UCSD-AML1 (cell line): Measurements from ENCODE around the gene PPP1CB.
"Not testable (repeated sequence)": the region's sequence is repeated elsewhere in the genome, so short reads cannot be mapped to it uniquely, and the experiment has no call there.

Experiments used
- DNase-seq: peaks from one replicate; lab custom pipeline; 2025; ENCODE audit not compliant: unreplicated experiment; lab: John Stamatoyannopoulos, UW

Gene PPP1CB

DNA sequence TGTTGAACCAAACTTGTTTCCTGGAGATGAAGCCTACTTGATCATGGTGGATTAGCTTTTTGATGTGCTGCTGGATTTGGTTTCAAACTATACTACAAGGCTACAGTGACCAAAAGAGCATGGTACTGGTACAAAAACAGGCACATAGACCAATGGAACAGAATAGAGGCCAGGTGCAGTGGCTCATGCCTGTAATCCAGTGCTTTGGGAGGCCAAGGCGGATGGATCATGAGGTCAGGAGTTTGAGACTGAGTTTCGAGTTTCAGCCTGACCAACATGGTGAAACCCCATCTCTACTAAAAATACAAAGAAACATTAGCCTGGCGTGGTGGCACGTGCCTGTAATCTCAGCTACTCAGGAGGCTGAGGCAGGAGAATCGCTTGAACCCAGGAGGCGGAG lies 9.0 kb upstream of the PPP1CB start:
- DNase-seq = not testable (repeated sequence)

DNA sequence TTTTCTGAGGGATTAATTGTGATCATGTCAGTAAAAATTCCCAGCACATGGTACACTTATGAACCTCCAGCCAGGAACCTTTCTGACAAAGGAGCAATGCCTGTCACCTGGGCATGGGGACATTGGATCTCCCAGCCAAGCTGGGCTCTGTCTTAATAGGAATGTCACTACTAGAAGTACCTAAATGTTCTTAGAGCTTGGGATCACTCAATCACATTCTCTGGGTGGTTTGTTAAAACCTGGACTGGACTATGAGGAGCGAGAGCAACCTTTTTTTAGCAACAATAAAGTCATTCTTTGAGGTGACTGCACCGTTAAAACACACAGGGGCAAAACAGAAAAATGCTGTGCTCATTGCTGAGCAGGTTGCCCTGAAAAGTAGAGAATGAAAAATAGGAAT lies 6.4 kb upstream of the PPP1CB start:
- no peak for DNase-seq

DNA sequence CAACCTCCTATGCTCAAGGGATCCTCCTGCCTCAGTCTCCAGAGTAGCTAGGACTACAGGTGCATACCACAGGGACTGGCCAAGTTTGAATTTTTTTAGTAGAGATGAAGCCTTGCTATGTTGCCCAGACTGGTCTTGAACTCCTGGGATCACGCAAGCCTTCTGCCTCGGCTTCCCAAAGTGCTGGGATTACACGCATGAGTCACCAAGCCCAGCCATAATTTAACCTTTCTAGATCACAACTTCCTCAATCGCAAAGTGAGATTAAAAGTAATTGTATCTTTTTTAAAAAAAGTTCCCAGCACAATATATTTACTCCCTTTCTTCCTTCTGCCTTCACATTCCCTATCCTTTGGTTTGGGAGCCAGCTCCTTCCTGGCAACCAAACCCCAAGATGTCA lies 5.8 kb upstream of the PPP1CB start:
- DNase-seq = no peak

DNA sequence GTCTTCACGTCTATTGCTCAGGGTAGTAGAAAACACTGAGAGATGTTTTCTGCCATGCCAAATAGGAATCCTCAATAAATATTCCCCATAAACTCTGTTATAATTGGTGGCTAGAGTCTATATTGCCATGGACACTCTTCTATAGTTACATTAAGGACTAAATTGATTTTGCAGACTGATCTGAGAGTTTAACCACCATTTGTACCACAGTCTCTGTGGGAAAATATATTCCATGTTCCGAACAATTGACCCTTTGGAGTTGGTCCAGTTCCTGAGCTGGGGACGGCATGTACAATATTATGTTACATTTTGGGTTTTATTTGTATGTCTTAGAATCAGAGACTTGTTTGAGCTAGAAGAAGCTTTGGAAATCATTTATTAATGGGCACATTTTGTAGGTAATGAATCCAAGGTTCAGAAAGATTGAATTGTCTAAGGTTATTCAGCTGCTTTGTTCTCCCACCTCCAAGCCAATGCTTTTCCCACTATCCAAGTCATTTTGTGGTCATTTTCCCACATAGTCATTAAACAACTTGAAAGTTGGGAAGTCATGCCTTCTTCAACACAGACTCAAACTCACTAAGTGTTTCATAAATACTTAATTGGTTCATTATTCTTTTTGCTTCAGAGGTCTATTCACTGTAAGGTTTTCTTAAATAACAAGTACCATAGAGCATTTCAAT lies 5.1 kb upstream of the PPP1CB start:
- no peak for DNase-seq

DNA sequence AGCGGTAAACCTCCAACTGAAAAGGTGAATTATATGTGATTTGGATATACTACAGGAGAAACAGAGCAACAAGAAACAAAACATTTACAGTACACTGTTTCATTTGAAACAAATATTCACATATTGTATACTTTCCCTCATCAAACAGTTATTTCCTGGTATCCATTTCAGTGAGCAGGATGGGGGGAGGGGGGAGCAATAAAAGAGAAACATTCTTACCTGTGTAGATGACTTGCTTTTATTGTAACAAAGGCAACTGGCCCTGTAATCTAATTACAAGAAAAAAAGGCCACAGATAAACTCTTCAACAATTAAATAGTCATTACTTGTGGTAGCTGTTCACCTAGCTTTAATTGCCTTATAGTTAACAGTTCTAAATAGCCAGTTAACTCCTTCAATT lies 3.9 kb upstream of the PPP1CB start:
- no peak for DNase-seq

DNA sequence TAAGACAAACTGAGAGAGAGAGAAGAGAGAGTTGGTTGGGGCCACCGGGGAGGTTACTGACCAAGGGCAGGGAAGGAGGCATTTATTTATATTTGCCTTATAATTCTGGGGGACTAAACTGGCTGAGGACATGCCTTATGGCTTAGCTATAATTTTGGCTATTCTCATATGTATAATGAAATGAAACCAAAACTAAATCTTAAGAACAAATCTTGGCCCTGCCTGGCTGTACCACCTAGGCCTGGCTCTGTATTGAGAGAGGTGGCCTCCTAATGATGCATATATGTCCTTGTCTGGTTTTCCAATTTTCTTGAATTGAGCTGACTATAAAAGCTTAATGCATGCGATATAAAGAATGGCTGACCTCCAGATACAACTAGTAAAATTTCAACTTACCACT lies 3.5 kb upstream of the PPP1CB start:
- DNase-seq = no peak

DNA sequence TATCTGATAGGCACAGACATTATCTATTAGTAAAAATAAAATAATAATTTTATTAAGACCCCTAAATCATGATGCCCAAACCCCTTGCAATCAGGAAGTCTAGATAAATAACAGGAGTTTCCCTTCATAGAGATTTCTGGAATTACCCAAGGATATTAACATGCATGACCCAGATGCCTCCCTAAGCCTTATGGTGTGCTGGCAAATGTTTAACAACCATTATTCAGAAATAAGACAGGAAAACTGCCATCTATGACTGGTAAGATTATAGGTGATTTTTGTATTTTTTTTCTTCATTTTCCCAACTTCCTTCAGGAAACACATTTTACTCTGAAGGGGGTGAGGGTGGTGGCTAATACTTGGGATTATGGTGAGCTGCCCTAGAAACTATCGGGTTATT lies 2.7 kb upstream of the PPP1CB start:
- no peak for DNase-seq

DNA sequence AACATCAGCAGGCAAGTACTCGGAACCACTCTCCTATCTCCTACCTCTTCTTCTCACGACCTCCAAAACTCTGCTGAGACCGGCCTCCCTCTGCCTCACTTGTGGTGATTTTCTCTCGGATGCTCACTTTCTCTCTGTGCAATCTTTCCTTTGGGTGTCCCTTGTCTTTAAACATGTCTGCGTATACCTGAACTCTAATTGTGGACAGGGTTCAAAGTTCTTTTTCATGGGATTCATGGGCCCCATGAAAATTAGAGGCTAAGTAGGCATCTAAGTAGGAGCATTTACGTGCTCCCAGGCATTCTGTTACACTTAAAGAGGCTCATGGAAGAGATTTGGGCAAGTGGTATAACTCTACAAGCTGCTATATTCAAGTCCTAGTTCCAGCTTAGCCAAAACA lies 2.1 kb upstream of the PPP1CB start:
- no peak for DNase-seq

DNA sequence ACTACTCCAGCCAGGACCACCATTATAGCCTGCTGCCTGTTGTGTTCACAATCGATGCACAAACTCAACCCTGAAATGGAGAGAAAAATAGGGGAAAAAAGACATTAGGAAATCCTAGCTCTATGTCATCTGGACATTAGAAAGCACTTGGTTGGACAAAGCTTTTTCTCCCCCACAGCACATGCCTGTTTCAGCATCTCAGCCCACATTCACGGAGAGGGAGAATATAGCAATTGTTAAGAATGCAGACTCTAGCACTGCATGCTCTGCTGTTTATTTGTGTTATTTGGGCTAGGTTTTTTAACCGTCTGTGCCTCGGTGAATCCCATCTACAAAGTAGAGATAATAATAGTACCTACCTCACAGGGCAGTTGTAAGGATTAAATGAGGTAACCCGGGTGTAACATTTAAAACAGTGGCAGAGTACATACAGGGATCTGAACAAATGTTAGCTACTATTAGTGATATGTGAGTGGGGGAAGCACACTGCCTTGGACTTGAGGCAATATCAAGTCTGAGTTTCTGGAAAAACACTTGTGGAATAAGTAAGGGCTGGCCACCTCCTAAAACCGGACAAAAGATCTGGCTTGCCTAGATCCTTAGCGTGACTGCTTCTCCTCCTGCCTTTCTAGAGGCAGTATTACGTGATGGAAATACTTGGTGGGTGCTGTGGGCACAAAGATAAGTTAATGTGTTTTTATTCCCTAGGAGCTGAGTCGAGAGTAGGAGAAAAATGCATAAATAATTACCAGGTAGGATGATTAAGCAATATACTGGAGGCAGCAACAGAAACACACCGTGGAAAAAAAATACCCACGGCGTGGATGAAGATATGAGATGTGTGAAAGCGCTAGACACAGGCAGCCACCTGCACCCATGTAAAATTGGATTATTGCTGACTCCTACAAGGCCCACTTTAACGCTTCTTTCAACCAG lies 1.0 kb upstream of the PPP1CB start:
- DNase-seq = no peak

DNA sequence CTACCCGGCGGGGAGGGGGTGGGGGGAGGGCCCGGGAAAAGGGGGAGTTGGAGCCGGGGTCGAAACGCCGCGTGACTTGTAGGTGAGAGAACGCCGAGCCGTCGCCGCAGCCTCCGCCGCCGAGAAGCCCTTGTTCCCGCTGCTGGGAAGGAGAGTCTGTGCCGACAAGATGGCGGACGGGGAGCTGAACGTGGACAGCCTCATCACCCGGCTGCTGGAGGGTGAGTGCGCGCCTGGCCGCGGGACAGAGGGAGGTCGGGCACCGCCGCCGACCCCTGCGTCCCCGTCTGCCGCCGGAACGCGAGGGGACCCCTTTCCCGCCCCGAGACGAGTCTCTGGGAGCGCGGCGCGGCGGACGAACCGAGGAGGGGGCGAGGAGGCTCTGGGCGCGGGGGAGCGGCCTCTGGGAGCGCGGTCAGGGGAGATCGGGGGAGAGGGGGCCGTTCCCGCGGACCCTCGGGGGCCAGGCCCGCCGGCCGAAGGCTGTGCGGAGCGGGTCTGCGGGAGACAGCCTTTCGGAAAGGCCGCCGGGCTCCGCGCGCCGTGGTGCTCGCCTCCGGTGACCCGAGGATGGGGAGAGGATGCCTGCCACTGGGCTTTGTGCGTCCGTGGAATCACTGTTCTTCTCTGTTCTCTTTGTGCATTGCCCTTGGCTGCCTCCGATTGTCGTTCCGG lies 463 bp downstream of the PPP1CB start:
- DNase-seq = no peak

DNA sequence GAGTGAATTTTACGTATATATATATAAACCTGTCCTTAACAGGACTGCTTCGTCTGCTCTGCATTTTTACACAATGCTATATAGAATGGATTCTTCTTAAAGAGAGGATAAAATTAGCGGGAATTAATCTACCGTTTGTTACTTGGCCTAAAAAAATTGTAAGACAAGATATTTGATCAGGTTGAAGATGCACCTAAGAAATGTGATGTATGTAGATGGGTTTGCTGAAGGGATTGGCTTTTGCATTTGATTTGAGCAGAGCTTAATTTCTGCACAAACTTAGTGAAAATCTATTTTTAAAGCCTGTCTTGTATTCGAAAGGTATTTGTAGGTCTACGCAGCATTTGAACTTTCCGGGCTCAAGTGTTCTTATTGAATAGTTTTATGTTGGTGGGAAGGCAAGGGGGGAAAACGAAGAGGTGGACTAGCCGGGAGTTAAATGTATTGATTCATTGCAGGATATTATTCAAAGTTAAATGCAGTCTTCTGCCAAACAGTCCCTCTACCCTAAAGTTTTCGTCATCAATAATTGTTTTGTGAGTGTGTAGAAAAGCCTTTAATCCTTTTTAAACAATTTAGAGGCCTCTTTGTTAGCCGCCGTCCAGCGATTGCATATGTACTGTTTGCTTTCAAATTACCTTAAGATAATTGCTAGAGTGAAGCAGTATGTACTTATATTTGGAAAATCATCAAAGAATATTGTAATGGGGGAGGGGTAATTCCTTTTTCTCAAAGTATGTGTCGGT lies 1.2 kb downstream of the PPP1CB start:
- DNase-seq = no peak

DNA sequence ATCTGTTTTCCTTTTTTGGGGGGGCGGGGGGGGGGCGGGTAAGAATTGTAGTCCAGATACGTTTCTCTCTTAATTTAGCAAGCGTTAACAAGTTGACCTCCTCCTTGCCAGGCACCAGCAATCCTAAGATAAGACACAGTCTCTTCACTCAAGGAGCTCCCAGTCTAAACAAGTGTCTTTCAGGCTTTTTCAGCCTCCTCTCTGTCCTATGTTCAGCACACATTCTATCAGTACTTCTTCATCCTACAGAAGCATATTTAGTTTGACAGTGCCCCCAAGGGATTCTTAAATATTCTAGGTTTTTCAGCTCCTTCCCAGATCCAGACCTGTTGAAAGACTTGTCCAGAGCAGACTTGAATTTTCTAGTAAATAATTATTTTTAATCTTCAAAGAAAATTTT lies 2.7 kb downstream of the PPP1CB start:
- no peak for DNase-seq

DNA sequence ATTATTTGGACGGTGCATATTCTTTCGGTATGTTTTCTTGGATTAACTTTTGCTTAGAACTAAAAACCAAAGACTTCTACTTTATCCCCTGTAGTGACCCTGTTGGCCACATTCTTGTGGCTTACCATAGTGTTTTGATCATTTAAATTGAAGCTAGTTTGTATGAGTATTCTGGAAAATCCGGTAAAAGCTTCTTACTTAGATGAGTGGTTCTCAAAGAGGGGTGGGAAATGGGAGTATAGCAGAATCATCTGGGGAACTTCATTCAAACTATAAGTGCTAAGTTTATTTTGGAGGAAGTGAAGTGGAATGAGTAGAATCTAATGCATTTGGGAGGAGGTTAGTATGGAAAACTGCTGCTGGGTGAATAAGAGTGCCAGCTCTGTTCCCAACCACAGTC lies 3.8 kb downstream of the PPP1CB start:
- DNase-seq = no peak

DNA sequence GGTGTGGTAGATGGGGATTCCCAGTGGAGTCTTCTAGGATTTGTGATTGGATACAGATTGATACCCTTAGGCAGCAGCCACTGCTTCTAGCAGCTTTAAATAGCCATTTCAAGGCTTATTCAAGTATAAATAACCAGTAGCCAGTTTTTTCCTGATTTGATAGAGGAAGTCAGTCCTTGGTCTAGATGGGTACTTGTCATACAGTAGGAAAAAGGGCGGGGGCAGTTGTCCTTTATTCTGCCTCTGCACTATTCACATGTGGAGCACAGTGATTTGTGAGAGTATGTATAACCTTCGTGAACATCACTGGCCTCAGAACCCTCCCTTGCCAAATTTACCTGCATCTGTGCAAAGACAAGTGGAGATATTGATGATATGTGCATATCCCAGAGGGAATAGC lies 6.8 kb downstream of the PPP1CB start:
- DNase-seq = no peak

DNA sequence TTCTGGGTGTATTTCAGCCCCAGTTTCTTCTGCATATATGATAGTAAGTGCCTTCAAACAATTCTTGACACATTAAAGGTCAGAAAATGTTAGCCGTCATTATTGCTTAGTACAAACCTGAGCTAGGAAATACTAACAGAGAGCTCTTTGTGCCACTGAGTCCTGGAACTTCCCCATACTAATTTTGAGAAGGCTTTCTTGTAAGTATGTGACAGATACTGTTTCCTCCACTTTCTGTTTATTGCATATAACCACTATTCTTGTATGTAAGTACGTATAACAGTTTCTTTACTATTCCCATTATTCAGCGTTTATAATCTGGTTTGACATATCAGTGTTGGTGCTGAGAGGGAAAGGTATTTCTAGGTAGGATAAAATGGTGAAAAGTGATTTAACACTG lies 9.8 kb downstream of the PPP1CB start:
- DNase-seq = no peak

DNA sequence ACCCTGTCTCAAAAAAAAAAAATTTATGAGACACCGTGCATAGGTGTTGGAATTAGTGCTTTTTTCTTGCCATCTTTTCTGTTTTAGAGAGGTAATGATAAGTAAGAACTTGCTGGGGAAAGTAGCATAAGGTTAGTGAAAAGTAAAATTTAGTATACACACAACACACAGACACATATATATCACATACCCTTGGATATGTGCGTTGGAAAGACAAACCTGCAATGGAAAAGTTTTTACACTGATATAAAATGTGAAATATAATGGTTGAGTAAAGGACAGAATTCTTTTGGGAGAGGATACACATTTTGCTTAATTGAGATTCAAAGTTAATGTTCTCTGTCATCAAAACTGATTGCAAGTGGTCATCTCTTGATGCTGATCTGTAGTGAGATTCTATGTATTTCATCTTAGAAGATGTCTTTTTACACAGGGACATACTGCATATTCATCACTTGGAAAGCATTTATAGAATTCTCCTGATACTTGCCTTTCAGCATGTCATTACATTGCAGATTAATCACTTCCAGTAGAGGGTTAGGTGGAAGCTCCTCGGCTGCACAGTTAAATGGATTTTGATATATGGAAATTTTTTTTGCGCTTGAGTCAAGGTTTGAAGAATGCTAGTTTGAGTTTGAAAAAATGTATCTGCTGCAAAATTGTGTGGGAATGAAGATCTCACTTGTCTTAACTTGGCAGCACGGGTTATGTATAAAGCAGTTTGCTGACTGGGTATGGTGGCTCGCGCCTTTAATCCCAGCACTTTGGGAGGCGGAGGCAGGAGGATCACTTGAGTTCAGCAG lies 13.5 kb downstream of the PPP1CB start:
- no peak for DNase-seq

DNA sequence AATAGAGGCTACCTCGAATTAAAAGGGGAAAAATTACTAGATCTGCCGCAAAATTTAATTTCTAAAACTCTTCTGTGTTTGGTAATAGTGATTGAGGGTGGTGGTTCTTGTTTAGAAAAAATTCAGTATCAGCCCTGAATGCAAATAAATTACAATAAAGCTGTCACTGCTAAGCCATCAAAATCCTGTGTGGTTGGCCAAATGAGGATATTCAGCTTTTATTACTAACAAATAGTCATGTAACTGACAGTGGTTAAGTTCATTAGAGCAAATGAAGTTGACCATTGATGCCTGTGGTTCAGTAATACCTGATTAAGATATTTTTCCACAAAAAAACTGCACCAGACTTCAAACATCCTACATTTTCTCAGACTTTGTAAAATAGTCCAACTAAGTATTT lies 14.4 kb downstream of the PPP1CB start:
- no peak for DNase-seq

DNA sequence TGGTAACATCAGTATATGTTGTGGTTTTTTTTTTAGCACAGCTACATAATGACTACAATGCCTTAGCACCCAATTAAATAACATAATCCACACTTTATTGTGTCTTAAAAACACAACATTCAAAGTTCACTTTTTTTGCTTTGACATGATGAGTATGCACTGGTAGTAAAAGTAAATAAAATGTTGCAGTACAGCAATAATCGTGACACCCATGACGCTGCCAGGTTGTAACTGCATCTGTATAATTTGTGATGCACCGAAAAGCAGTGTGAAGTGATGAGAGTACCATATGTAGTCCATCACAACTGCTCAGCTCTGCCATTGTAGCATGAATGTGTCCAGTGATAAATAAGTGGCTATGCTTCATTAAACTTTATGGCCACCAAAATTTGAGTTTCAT lies 15.7 kb downstream of the PPP1CB start:
- DNase-seq = no peak

DNA sequence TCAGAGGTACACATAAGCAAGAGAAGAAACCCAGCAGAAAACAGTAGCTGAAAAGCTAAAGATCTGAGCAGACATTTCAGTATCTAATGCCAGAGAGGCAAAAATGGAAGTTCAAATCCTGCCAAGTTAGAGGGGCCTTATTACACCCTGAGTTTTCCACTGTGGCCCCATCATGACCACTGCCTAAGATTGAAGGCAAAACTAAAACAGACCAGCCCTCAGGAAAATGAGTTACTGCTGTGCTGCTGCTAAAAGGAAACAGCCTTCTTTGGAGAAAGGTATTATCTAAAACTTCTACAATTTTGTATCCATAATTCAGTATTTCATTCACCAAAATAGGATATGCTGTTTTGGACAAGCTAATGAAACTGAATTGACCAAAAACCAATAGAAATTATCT lies 16.8 kb downstream of the PPP1CB start:
- no peak for DNase-seq

DNA sequence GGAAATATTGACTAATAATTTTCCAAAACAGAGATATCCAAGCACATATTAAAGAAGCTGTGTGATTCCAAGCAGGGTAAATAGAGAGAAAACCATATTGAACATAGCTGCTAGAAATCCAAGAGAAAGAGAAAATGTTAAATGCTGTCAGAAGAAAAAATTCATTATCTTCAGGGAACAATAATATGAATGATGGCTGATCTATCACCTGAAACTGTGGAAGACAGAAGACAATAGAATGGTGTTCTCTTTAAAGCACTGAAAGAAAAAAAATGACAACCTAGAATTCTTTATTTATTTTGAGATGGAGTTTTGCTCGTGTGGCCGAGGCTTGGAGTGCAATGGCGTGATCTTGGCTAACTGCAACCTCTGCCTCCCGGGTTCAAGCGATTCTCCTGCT lies 17.3 kb downstream of the PPP1CB start:
- DNase-seq = no peak

DNA sequence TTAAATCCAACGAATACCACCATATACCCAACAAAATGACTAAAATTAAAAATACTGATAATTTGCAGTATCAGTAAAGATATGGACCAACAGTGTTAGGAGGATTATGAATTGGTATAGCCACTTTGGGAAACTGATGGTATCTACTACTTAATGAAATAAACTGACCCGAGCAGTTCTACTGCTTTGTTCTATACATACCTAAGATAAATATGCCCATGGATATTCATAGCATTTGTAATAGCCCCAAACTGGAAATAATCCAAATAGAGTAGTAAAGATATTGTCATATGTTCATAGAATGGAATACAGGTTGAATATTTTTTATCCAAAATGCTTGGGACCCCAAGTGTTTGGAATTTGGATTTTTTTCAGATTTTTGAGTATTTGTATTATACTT lies 20.7 kb downstream of the PPP1CB start:
- no peak for DNase-seq
